CD4-positive, alpha-beta T cell treated with Interleukin-15 for 1 hour (primary cell): ENCODE measurements around the gene SIRPA.
A peak's percentile ranks its signal among the peaks of the same experiment; 100 is the strongest.

Experiments used
- DNase-seq: peaks from one replicate; pipeline ENCODE4 v3.0.0-alpha.2; 2020

The SIRPA gene

DNA sequence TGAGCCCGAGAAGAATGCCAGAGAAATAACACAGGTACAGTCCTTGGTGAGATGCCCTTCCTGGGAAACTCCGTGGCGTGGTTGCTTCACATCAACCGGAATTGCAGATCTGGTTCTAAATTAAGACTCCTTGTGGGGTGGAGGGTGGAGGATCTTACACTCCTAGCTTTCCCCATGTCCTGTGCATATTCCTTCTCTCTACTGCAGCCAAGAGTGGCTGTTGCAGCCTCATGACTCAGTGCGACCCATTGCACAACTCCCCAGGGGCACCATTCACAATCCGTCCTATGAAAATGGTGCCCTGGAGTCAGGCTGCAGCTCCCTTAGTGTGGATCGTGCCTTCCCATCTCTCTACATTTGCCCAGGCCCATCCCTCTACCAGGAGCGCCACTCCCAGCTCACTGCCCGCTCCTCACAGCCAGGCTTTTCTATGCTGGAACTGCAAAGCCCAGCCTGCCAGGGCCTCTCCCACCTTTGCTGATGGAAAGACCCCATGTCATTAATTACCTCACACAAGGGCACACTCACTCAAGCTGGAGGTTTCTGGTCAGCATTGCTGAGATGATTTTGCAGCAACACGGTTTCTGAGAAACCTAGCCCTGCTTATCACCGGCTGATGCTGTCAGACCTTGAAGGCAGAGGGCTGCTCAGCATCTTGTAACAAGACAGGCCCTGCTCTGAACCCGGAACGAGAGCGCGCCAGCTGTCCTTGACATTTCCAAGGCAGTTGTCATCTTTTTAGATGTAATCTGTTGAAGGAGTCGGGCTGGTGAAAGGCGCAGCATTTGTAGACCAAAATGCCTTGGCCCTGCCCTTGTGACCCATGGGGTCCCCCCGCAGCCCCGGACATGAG is 39.7 kb downstream of the SIRPA start:
- DNase-seq, result no peak

DNA sequence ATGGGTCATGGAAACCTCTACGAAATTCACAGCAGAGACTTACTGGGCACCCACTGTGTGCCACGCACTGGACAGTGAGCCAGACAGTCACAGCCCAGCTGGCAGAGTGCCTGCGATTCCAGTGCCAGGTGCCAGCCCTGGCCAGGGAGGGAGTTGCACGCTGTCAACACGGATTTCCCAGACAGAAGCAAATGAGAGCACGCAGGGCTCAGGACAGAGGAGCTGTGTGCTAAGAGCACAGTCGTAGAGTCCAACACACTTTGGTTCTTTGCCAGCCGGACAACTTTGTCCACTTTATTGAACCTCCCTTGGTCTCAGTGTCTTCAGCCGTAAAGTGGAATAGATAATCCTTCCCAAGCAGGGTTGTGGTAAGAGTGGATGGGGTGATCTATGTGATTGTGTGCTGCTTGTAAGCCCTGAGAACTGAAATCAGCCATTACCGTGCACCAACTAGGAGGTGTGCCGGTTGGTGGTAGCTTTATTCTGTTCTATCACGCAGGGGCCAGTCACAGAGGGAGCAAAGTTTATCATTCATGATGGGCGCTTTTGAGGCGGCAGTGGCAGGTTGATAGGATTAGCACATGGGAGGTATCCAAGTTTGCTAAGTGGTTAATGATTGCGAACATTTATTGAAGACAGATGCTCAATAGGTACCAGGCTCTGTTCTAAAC is 40.6 kb downstream of the SIRPA start:
- DNase-seq, result no peak

DNA sequence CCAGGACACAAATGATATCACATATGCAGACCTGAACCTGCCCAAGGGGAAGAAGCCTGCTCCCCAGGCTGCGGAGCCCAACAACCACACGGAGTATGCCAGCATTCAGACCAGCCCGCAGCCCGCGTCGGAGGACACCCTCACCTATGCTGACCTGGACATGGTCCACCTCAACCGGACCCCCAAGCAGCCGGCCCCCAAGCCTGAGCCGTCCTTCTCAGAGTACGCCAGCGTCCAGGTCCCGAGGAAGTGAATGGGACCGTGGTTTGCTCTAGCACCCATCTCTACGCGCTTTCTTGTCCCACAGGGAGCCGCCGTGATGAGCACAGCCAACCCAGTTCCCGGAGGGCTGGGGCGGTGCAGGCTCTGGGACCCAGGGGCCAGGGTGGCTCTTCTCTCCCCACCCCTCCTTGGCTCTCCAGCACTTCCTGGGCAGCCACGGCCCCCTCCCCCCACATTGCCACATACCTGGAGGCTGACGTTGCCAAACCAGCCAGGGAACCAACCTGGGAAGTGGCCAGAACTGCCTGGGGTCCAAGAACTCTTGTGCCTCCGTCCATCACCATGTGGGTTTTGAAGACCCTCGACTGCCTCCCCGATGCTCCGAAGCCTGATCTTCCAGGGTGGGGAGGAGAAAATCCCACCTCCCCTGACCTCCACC is 42.2 kb downstream of the SIRPA start:
- DNase-seq, result no peak

DNA sequence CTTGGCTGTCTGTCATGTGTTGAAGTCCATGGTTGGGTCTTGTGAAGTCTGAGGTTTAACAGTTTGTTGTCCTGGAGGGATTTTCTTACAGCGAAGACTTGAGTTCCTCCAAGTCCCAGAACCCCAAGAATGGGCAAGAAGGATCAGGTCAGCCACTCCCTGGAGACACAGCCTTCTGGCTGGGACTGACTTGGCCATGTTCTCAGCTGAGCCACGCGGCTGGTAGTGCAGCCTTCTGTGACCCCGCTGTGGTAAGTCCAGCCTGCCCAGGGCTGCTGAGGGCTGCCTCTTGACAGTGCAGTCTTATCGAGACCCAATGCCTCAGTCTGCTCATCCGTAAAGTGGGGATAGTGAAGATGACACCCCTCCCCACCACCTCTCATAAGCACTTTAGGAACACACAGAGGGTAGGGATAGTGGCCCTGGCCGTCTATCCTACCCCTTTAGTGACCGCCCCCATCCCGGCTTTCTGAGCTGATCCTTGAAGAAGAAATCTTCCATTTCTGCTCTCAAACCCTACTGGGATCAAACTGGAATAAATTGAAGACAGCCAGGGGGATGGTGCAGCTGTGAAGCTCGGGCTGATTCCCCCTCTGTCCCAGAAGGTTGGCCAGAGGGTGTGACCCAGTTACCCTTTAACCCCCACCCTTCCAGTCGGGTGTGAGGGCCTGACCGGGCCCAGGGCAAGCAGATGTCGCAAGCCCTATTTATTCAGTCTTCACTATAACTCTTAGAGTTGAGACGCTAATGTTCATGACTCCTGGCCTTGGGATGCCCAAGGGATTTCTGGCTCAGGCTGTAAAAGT is 43.5 kb downstream of the SIRPA start:
- DNase-seq, result no peak

DNA sequence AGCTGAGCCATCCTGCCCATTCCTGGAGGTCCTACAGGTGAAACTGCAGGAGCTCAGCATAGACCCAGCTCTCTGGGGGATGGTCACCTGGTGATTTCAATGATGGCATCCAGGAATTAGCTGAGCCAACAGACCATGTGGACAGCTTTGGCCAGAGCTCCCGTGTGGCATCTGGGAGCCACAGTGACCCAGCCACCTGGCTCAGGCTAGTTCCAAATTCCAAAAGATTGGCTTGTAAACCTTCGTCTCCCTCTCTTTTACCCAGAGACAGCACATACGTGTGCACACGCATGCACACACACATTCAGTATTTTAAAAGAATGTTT is 44.0 kb downstream of the SIRPA start:
- no peak for DNase-seq

DNA sequence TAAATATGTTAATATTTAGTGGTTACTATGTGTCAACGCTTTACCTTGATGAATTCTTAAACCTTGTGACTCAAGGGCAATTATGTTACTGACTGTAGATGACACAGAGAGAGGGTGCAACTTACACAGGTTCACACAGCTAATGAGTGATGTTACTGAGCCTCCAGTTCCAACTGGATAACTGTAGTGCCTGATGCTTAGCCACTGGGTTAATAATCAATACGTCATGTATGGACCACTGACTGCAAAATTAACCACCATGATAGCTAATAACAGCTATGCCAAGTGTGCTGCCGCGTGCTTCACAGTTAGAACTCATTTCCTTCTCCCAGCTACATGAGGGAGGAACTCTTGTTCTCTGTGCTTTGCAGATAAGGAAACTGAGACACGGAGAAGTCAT is 45.4 kb downstream of the SIRPA start:
- DNase-seq, result no peak

DNA sequence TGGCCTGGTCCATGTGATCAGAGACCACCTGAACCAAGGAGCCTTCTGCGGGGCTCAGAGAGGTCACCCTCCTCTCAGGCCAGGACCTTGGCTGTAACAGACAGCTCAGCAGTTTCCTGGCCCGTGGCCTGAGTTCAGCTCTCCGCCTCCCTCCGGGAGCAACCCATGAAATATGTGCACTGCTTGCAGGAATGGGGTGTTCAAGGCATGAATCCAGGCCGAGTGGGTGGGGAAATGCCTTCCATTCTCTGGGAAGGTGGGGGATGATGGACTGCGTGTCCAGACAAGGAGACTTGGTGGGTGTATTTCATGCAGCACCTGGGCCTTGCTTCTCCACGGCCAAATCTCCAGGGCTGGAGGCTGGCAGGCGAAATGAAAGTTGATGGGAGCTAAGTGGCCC is 46.0 kb downstream of the SIRPA start:
- no peak for DNase-seq

DNA sequence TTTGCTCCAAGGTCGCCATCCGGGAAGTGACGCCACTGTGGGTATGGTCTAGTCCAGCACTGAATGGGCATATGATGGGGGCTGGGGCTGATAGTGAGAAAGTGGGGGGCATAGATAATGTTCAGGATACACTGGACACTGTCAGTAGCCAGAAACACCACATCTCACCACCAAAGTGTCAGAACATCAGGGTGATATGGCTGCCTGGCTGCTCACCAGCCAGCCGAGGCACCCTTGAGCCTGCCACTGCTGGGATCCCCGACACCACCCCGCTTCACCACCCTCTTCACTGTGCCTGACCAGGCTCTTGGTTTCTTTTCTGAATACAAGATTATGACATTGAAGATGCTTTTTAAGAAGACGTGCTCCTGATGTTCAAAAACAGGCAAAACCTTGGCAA is 46.9 kb downstream of the SIRPA start:
- no peak for DNase-seq

DNA sequence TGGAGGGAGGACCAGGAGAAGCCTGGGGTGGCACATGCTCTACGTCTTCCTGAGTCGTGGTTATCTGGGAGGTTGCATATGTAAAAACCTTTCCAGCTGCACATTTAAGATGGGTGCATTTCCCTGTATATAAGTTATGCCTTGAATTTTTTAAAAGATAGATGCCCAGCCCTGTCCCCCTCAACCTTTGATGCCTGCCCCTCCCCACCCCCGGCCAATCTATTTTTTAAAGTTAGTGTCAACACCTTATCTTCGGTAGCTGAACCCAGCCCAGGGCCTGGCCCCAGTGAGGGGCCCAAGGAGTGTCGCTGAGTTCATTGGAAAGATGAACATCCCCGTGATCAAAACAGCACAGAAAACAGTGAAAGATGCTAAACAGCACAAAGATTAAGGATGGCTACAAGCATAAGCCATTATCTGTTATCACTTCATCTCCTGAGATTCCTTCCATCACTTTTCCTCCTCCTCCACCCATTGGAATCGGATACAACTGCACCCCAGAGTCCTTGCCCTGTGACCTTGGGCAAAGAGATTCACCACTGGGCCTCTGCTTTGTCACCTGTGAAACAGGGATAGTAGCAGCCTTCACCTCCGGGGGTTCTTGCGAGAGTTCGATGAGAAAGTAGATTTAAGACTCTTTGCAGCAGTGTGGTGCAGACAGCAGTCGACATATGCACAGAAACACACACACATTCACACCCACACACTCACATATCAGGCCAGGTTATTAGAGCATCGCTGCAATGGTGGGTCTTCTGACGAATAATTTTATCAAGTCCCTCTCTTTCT is 47.5 kb downstream of the SIRPA start:
- DNase-seq, result no peak

DNA sequence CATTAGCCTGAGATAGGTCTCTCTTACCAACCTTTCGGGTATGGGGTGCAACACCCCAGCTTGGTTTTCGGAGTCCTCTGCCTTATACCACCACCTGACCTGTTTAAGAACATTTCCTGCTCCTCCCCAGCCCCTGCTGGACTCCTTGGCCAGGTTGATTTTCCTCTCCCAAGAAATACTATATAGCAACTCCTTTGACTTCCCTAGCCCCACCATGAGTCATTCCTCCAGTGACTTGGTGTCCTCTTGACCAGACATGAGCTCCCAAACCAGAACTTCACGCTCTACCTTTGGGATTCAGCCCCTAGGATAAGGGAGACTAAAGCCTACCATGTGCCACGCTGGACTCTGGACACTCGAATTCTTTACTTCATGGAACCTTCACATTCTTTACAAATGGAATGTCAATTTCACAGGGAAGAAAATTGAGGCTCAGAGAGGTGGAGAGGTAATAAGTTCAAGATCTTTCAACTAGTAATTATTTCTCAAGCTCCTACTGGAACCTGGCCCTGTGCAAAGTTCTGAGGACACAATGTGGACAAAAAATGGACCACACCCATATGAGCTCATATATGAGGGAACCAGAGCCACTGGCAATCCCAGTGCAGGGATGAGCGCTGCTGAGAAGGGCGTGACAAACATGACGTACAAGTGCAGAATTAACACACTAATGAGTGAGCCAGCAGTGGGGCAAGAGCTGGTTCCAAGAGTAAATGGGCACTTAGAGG is 48.2 kb downstream of the SIRPA start:
- DNase-seq, result peak; percentile 77

DNA sequence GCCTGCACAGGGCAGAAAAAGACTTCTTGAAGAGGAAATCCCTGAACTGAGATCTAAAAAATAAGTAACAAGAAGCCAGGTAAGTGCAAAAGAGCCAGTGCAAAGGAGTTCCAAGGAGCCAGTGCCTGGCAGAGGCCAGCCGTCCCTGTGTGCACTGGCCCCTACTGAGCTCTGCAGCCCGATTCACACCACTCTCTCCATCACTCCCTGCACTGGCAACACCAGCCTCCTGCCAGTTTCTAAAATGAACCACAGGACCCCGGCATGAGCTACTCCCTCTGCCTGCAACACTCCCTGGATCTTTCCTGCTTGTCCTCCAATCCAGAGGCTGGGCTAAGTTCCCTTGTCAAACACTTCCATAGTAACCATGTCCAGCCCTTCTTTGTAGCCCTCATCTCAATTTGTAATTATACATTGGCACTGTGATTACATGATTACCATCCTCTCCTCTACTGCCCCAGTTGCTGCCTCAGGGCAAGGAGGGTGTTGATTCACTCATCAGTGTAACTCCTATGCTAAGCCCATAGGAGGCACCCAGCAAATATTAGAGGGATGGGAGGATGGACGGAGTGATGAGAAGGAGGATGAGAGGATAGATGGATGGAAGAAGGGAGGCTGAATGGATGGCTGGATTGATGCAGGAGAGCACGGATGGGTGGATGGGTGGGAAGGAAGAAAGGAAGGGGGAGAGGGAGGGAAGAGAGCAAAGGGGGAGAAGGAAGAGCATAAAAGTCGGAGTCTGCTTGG is 49.3 kb downstream of the SIRPA start:
- no peak for DNase-seq

DNA sequence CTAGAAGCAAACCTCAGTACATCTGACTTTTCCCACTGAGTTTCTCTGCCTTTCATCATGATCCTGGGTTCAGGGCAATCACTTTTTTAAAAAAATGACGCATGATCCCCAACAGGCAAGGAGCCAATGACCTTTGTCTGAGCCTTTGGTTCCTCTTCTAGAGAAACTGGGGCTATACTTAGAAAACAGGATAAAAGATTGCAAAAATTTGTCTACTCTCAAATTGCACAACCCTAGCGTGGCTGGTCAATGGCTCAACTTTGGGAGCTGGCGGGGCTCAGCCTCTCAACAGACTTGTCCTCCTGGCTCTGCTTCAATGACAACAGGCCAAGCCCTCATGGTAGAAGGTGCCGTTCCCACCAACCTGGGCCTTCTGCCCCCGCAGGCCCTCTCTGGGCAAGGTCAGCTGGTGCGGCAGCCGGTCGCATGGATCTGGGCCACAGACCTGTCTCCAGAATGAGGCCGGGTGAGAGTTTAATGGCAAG is 50.0 kb downstream of the SIRPA start:
- DNase-seq, result peak; percentile 73

DNA sequence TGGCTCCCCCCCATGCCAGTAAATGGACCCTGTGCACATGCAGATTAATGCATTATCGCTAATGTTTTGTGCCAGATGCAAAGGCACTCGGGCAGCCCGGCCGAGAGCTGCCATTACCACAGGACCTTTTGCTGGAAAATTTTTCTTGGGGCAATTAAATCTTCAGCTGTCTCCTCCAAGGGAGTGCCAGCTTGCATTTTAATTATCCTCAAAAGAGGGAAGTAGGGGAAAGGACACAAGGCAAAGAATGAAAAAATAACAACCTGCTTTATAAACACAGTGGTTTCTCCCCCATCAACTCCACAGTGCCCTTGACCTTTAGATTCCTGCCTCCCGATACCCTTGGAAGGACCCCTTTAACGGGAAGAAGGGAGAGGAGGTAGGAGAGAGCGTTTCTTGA is 50.5 kb downstream of the SIRPA start:
- no peak for DNase-seq

DNA sequence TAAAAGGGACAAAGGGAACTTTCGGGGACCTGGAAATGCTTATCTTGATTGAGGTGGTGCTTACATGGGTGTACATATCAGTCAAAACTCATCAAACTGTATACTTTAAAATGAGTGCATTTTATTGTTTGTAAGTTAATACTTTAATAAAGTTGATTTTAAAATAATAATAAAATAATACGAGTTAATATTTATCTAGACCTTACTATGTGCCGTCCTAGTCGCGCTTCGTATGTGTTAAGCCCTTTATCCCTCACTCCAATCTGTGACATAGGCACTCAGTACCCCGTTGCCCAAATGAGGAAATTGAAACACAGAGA is 51.2 kb downstream of the SIRPA start:
- no peak for DNase-seq

DNA sequence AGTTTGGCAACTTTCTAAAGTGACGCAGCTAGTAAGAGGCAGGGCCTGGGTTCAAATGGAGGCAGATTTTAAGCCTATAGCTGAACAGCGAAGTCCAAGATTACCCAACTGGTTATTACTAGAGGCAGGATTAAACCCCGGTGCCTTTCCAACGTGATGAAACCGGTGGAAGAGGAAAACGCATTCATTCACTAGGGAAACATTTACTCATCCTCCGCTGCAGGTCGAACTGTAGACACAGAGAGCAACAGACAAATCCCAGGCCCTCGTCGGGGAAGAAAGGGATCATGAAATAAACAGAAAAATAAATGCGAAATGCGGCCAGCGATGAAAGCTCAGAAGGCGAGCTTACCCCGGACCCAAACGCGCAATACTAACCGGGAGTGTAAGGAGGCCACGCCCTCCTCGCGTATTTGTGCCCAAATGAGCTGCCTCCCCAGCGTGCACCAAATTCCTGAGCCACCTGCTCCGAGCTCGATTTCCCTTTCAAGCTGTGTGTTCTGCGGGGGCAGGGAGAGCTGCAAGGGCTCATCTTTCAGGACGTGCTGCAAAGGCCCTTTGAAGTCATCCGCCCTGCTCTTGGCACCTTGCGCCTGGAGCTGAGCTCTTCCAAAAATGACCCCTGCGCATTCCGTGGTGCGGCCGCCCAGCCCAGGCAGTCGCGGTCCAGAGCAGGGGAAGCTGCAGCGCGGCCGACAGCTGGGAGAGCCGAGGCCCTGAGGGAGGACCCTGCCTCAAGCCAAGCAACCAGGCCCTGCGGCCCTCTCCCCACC is 51.7 kb downstream of the SIRPA start:
- DNase-seq, result peak; percentile 62

DNA sequence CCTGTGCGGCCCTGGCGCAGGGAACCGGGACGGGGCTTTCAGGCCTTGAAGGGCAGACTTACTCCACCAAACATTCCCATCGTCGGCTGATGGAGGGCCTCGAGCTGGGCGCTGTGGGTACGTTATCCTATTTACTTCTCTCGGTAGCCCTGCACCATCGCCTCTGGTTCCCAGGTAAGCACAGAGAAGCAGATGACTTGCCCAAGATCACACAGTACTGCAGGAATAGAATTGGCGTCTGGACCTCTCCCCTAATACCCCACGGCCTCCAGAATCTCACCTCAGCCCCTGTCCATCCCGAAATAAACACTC is 52.3 kb downstream of the SIRPA start:
- no peak for DNase-seq

DNA sequence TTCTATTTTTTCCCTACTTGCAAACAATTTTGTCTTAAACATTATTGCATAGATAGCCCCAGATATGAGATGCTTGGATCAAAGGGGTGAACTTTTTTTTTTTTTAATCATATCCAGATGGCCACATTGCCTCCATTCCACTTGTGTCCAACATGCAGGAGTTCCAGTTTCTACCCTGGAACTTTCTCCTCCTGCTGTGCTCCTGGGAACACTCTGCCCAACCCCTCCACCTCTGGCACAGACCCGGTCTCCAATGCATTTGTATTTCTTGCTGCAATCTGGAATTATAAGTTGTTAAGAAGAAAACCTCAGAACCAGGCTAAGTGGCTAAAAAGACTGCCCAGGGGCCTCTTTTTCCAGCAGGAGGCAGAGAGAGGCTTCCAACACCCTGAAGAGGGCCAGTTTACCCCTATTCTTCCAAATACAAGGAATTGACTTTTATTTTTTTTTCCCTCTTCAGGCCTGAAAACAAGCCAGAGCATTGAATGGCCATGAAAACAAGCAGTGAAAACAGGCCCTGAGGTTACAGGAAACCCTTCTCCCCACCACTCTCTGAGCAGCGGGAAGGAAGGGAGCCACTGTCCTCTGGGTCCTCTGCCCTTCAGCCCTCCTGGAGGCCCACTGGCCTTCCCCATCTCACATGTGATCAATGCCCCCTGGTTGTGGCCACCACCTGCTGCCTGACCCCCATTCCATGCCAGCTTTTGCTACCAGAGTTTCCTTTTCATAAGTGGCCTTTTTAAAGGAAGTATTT is 54.3 kb downstream of the SIRPA start:
- DNase-seq, result no peak

DNA sequence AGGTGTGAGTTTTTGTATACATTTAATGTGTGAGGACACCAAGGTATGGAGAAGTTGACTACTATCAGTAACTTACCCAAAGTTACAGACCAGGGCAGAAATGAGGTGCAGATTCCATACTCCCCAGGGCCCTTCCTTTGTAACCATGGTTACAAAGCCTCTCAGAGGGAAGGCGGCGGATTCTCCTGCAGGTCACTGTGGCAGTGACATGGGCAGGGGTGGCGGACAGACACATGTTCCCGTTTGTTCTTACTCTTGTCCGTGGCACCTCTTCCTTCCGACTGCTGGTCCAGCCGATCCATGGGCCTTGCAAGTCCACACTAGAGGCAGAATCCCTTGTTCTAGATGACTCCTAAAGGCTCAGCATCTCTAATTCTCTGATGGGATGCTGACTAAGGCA is 55.6 kb downstream of the SIRPA start:
- DNase-seq, result no peak

DNA sequence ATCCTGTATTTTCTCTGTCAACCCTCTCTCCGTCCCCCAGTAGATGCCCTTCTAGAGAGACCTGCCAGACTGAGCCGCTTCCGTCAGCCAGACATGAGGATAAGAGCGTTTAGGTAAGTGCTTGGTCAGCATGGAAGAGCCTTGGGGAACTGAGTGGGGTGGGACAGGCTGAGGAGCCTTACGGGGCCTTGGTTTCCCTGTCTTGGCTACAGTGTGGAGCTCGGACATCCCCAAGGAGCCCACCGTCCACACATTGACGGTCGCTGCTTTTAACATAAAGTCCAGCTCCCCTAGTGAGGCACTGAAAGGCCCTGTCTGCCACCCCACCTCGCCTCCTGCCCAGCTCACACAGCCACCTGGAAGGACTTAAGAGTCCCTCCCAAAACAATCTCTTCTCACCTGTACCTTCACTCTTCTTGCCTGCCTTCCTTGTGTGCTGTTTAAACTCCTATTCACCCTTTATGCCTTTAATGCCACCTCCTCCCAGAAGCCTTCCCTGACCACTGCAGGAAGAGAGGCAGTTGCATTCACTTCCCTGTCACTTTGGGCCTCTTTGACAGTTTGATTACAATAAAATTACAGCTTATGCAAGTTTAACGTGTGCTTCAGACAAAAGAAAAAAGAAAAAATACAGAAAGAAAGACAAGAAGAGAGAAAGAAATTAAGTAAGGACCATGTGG is 56.4 kb downstream of the SIRPA start:
- no peak for DNase-seq
